SW 1271 (cell line): ENCODE measurements around the gene C1QA.

Experiments used
- DNase-seq, 2 experiments: peaks; one replicate each; lab custom pipeline; 2025; lab: John Stamatoyannopoulos, UW

C1QA gene, protein sequence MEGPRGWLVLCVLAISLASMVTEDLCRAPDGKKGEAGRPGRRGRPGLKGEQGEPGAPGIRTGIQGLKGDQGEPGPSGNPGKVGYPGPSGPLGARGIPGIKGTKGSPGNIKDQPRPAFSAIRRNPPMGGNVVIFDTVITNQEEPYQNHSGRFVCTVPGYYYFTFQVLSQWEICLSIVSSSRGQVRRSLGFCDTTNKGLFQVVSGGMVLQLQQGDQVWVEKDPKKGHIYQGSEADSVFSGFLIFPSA

DNA sequence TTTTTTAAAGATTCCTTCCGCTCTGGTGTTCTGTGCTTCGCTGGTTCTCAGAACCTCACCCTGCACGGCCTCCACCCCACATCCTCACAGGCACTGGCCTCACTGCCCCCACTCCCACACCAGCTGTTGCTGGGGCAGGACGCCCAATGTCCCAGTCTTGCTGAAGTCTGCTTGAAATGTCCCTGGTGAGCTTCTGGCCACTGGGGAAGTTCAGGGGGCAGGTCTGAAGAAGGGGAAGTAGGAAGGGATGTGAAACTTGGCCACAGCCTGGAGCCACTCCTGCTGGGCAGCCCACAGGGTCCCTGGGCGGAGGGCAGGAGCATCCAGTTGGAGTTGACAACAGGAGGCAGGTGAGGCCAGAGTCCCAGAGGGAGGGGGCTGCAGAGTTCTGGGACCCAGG is at the start of gene C1QA:
Gene C1QA (plus strand): TSS at position 276 of the 400 bp plus-strand sequence. CDS start 989 bp downstream, outside the sequence.
- DNase-seq: no peak

DNA sequence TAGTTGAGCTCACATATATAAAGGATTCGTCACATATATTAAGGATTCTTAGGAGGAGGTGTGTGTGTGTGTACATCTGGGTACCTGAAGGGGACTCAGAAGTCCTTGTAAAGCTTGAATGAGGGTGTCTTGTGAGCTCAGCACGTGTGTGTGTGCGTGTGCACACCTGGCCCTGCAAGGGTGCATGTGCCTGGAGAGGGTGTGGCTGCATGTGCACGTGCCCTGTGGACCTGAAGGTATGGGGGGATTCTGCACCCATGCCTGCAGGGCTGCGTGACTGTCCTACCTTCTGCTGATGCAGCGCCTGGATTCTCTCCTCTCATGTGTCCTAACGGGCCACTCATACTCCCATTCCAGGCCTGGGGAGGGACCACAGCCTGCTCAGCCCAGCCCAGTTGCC is 49.2 kb upstream of the C1QA start:
- DNase-seq: no peak

DNA sequence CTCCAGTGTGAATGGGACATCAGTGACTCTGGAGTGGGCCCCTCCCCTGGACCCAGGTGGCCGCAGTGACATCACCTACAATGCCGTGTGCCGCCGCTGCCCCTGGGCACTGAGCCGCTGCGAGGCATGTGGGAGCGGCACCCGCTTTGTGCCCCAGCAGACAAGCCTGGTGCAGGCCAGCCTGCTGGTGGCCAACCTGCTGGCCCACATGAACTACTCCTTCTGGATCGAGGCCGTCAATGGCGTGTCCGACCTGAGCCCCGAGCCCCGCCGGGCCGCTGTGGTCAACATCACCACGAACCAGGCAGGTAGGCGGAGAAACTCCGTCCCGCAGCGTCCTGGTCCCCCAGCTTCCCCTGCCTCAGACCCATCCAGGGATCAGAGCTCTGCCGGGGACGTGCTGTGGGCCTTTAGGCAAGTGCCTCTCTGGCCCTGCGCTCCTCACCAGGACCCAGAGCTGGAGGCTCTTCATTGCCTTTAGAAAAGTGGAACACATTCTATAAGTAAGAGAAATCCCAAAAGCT is 47.5 kb upstream of the C1QA start:
- no peak for DNase-seq

DNA sequence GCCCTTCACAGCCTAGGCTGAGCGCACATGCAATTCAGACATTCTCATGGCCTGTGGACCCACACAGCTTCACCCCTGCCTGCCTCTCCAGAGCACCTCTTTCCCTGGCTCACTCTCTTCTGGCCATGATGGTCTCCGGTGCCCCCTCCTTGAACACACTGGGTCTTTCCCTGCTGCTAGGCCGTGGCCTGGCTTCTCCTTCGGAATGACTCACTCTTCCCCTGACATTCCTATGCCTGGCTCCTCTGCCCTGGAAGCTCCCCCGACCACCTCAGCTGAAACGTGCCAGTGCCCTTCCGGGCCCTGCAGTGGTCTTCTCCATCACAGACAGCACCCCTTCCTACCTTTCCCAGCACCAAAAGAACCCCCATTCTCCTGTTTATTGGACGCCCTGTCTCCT is 44.9 kb upstream of the C1QA start:
- DNase-seq: no peak

DNA sequence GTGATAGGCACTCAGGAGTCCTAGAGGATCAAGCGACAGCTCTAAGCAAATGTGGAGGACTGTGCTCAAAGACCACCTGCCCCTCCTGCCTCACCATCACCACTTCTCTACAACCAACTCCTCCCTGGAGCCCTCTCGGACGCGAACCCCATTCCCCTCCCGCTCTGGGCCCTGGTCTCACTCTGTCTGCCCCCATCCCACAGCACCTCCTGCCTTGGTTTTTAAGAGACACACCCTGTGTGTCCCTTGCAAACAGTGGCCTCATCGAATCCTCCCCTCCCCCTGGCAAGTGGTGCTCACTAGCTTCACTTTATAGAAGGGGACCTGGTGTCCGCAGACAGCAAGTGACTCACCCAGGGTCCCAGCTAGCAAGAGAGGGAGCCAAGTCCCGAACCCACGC is 44.4 kb upstream of the C1QA start:
- no peak for DNase-seq

DNA sequence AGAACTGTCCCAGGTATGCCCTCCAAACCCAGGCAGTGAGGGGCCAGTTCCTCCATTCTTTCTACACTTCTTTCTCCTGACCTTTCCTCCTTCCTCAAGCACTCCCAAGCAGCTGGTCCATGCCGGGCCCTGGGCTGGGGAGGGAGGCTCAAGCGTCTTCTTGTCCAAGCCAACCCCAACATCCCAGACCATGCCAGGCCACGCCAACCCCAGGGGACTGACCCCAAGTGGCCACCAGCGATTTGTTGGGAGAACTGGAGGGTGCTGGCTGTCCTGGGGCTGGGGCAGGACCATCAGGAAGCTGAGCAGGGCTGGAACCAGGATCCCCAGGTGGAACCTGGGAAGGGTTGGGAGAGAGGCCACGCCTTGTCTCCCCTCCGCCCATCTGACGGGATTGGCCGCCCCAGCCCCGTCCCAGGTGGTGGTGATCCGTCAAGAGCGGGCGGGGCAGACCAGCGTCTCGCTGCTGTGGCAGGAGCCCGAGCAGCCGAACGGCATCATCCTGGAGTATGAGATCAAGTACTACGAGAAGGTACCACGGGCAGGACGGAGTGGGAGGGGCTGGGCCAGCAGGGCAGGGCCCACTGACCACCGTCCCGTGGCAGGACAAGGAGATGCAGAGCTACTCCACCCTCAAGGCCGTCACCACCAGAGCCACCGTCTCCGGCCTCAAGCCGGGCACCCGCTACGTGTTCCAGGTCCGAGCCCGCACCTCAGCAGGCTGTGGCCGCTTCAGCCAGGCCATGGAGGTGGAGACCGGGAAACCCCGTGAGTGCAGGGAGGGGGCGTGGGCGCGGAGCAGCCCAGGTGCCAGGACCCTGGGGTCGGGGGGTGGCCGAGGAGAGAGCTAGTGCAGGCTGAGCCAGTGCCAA is 43.3 kb upstream of the C1QA start:
- DNase-seq: no peak

DNA sequence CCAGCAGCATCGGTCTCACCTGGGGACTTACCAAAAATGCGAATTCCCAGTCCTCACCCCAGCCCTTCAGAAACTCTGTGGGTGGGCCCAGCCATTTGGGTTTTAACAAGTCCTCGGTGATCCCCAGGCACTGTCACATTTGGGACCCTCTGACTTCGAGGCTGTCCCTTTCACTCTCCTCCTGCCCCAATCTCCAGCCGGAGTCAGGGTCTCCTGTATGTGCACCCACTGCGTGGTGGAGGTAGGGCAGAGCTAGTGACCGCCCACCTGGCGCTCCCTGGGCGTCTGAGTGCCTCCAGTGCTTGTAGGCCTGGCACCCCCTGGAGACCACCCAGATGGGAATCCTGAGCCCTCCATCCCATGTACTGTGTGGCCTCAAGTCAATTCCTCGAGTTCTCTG is 42.0 kb upstream of the C1QA start:
- no peak for DNase-seq

DNA sequence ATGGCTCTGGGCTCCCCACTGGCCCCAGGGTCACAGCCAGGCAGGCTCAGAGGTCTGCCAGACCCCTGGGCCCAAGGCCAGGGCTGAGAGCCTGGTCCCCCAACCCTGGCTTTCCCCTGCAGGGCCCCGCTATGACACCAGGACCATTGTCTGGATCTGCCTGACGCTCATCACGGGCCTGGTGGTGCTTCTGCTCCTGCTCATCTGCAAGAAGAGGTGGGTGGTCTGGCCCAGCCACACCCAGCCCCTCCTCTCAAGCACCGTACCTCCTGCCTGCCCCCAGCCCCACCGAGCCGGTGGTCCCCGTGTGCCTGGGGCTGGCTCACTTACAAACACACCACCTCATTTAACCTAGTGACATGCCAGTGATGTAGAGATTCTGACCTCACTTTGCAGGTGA is 41.3 kb upstream of the C1QA start:
- DNase-seq: no peak

DNA sequence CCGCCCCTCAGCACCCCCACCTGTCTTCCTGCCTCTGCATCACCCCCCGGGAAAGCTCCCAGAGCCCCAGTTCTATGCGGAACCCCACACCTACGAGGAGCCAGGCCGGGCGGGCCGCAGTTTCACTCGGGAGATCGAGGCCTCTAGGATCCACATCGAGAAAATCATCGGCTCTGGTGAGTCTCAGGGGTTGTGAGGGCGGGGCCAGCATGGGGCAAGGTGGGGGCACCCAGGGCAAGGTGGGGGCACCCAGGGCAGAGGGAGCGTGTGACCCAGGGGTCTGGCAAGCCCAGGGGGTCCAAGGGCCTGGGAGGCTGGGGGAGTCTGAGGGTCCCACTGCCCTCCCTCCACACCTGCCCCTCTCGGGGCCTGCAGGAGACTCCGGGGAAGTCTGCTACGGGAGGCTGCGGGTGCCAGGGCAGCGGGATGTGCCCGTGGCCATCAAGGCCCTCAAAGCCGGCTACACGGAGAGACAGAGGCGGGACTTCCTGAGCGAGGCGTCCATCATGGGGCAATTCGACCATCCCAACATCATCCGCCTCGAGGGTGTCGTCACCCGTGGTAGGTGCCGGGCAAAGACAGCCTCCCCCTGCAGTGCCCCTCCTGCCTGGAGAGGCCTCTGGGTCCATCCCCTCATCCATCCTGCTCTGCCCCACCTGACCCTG is 39.0 kb upstream of the C1QA start:
- no peak for DNase-seq

DNA sequence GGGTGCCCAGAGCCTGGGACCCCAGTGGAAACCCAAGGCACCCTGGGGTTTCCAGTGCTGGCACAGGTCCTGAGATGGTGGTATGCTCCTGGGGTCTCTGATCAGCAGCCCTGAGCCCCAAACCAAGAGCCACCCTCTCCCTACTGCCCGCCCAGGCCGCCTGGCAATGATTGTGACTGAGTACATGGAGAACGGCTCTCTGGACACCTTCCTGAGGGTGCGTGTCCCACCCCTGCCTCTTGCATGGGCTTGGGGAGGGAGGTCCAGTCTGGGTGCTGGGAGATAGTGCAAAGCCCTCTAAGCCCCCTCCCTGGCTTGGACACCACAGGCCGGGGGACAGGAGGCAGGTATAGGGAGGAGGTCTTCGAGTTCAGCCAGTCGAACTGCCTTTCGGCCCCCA is 38.4 kb upstream of the C1QA start:
- no peak for DNase-seq

DNA sequence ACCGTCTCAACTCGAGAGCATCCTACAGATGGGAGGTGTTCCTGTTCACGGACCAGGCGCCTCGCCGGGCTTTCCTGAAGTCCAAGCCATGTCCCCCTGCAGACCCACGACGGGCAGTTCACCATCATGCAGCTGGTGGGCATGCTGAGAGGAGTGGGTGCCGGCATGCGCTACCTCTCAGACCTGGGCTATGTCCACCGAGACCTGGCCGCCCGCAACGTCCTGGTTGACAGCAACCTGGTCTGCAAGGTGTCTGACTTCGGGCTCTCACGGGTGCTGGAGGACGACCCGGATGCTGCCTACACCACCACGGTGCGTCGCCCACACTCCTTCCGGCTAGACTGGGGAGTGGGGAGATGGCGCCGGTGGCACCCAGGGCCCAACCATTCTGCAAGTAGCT is 37.7 kb upstream of the C1QA start:
- DNase-seq: no peak

DNA sequence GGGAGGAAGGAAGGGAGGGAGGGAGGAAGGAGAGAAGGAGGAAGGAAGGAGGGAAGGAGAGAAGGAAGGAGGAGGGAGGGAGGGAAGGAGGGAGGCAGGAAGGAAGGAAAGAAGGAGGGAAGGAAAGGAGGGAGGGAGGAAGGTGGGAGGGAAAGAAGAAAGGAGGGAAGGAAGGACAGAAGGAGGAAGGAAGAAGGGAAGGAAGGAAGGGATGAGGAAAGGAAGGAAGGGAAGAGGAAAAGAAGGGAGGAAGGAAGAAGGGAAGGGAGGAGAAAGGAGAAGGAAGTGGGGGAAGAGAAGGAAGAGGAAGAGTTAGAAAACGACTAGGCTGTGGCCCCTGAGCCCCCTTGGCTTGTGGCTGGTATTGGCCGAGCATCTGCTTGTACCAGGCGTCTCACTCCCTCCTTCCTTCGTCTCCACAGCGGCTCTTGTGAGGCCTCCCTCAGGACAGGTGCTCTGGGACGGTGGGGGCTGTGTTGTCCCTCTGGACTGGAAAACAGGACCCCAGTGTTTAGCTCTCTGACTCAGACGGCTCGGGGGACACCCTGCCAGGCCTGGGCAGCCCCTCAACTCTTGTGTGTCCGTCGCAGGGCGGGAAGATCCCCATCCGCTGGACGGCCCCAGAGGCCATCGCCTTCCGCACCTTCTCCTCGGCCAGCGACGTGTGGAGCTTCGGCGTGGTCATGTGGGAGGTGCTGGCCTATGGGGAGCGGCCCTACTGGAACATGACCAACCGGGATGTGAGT is 36.2 kb upstream of the C1QA start:
- no peak for DNase-seq

DNA sequence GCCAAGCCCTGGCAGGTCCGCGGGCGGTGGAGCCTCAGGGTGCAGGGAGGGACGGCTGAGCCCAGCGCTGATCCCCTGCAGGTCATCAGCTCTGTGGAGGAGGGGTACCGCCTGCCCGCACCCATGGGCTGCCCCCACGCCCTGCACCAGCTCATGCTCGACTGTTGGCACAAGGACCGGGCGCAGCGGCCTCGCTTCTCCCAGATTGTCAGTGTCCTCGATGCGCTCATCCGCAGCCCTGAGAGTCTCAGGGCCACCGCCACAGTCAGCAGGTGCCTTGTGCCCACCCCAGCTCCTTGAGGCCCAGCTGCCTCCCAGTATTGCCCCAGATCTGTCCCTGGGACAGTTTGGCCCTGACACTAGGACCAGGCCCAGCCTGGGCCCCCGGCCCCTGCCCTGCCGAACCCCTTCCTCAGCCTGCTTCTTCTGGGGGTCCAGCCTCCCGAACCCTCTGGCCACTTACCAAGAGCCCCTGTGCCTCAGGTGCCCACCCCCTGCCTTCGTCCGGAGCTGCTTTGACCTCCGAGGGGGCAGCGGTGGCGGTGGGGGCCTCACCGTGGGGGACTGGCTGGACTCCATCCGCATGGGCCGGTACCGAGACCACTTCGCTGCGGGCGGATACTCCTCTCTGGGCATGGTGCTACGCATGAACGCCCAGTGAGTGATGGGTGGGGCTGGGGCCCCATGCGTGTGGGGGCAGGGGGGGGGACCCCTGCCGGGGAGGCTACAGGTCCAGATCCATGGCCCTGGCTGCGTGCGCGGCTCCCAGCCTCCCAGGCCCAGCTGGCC is 35.4 kb upstream of the C1QA start:
- no peak for DNase-seq

DNA sequence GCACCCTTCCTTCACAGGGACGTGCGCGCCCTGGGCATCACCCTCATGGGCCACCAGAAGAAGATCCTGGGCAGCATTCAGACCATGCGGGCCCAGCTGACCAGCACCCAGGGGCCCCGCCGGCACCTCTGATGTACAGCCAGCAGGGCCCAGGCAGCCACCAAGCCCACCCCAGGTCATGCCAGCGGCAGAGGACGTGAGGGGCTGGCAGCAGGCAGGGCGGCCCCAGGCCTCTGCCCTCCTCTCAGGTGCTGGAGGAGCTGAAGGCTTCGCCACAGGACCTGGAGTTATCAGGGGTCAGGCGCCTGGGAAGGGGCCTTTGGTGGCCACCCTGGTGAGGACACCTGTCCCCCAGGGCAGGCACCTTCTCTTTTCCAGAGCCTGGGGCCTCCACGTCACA is 34.8 kb upstream of the C1QA start:
- no peak for DNase-seq

DNA sequence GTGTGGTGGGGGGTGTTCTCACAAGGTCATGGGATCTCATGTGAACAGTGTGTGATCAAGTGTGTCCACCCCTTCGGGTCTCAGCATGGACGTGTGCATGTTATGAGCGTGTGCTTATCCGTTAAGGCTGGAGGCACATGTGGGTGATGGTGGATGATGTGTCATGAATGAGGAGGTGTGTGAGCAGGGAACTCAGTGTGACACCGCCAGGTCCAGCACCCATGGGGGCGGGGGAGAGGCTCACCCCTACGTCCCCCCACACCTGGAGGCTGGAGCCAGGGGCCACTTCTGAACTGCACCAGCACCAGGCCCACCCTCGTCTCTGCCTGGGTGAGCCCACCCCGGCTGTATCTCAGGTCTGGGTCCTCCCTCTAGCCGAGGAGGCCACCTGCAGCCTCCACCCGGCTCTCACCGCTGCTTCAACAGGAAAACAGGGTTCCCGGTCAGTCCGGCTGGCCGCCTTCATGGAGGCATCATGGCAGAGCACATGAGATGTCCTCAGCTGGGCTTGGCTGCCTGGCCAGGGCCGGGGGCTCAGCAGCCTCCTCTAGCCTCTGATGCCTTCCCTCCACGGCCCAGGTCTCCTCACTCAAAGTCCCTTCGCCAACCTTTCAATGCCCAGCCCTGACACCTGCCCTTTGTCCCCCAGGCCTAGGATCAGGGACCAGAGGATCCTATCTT is 34.2 kb upstream of the C1QA start:
- DNase-seq: no peak

DNA sequence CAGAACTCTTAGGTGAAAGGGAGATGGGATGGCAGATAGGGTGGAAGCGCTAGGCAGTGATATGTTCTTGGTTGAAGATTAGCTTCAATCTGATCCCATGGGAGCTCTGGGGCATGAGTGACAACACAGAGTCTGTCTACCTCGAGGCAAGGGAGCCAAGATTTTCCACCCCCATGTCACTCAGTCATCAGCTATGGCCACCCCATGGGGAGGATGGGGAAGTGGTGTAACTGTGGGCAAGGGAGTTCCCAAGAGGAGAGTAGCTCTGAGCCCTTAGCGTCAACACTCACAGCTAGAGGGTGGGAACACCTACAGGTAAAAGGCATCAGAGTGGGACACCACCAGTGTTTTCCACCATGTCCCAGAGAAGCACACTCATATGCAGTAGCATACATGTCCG is 30.3 kb upstream of the C1QA start:
- DNase-seq: no peak

DNA sequence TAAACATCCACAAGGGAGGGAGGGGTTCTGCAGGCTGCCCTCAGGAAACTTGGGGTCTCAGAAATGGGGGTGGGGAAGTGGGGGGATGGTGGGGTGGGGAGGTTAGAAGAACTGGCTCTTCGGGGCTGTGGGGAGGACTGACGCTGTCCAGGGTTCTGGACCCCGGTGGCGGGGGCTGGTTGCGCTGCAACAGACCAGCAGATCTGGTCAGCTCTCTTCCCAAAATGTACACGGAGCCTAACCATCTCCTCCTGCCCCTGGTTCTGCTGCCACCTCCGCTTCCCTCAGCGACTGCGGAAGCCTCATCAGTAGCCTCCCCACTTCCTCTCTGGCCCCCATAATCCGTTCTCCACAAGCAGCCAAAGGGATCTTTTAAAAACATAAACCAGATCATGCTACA is 29.3 kb upstream of the C1QA start:
- DNase-seq: no peak

DNA sequence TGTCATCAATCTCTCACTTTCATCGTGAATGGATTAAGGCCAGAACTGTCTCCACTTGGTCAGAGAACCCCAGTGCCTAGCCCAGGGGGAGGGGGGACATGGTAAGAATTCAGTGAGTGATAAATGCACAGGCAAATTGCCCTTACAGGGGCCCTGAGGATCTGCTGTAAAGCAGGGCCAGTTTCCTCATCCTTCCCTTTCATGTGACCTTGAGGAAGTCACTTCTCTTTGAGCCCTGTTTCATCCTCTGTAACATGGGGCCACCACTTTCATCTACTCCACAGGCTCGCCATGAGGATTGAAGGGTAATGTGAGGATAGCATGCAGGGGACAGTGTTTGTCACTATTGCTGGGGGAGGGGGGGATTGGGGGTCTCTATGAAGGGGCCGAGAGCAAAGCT is 28.1 kb upstream of the C1QA start:
- DNase-seq: no peak

DNA sequence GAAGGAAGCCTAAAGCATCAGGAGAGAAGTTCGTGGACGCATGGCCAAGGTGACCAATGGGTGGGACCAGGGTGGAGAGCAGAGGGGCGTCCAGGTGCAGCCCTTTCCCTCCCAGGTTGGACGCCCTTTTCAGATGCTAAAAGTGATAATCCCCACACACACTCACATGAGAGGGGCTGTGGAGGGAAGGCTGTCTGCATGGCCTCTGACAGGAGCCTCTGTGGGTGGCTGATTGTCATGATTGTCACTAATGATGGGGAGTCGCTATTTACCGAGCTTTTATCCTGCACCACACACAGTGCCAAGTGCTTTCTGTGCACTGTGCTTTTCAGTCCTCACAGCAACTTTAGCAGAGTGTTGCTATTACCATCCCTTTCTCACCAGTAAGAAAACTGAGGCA is 27.1 kb upstream of the C1QA start:
- no peak for DNase-seq

DNA sequence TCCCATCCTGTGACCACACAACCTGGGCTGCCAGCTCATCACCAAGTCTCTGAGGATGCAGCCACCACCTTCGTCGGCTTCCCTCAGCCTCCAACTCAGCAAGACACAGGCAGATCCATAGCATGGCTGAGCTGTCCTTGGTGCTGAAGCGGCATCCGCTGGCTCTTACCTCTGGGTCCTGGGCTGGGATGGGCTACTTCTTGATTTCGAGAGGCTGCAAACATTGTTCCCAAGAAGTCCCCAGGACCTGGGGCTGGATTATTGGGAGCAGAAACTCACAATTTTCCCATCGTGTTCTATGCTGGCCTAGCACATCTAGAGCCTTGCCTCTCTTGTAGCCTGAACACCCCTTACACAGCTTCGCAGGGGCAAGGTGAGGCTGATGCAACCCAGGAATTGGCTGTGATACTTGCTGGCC is 24.9 kb upstream of the C1QA start:
- no peak for DNase-seq
